Spleen (tissue), 11 donors: Measurements from ENCODE around the gene ITPR2. TPM values are rescaled to one million over a fixed set of nuclear protein-coding genes. Genes with fewer than 3 reads are reported as not detected.
"Not testable (repeated sequence)": the region's sequence is repeated elsewhere in the genome, so short reads cannot be mapped to it uniquely, and the experiment has no call there.

ENCODE experiments used
- DNase-seq: peaks from one replicate; pipeline ENCODE4 v3.0.0-alpha.2; 2020
- H3K27ac ChIP-seq, 8 donors: fragments of 200-600 bp; sonication (generic) in 7 of 8; 1 replicate in 4 of 8; 2 replicates in 4 of 8; pipeline versions ENCODE4 v1.5.0 to v1.8.0; 2016 to 2021; ENCODE audit warnings: inconsistent platforms in 4 of 8, mild to moderate bottlenecking in 4 of 8, moderate library complexity in 1 of 8
- H3K27me3 ChIP-seq, 7 donors: fragments of 200-600 bp; sonication (generic) in 6 of 7; replicated peaks in 1 of 7; 1 replicate in 4 of 7; 2 replicates in 3 of 7; pipeline versions ENCODE4 v1.5.0 to v1.8.0; 2016 to 2021; ENCODE audit warnings: inconsistent platforms in 3 of 7, mild to moderate bottlenecking in 1 of 7
- H3K36me3 ChIP-seq, 6 donors: fragments of 200-600 bp; sonication (generic) in 5 of 6; 1 replicate in 4 of 6; 2 replicates in 2 of 6; pipeline versions ENCODE4 v1.5.0 to v1.8.0; 2016 to 2021; ENCODE audit warnings: inconsistent platforms in 2 of 6
- H3K4me1 ChIP-seq, 6 donors: fragments of 200-600 bp; sonication (generic) in 5 of 6; 1 replicate in 3 of 6; 2 replicates in 3 of 6; pipeline versions ENCODE4 v1.5.0 to v1.8.0; 2016 to 2021; ENCODE audit warnings: inconsistent platforms in 3 of 6
- H3K4me3 ChIP-seq, 8 donors: fragments of 200-600 bp; sonication (generic) in 7 of 8; 1 replicate in 4 of 8; 2 replicates in 4 of 8; pipeline versions ENCODE4 v1.5.0 to v1.8.0; 2016 to 2021; ENCODE audit warnings: inconsistent platforms in 4 of 8, mild to moderate bottlenecking in 4 of 8, moderate library complexity in 2 of 8
- H3K9me3 ChIP-seq, 8 donors: fragments of 200-600 bp; sonication (generic) in 7 of 8; 1 replicate in 4 of 8; 2 replicates in 4 of 8; pipeline versions ENCODE4 v1.5.0 to v1.8.0; 2016 to 2021; ENCODE audit warnings: inconsistent platforms in 4 of 8
- CTCF ChIP-seq, 11 experiments: fragments of 200-600 bp in 7 of 11; fragments of 450-650 bp in 4 of 11; sonication (generic) in 4 of 11; IDR thresholded peaks in 8 of 11; conservative IDR thresholded peaks in 3 of 11; 1 replicate in 7 of 11; 2 replicates in 4 of 11; pipeline versions ENCODE4 v1.4.0 to v1.8.0; 2016 to 2021; ENCODE audit warnings: antibody characterized with exemption in 11 of 11, inconsistent platforms in 4 of 11, mild to moderate bottlenecking in 1 of 11
- POLR2A ChIP-seq, 3 donors: fragments of 450-650 bp; IDR thresholded peaks; one replicate each; pipeline ENCODE4 v1.5.1; 2017; ENCODE audit warnings: antibody characterized with exemption in 3 of 3, mild to moderate bottlenecking in 1 of 3
- POLR2AphosphoS5 ChIP-seq, 3 donors: sonication (generic); formaldehyde crosslinking; IDR thresholded peaks; one replicate each; pipeline ENCODE4 v1.5.1; 2017; ENCODE audit warnings: antibody characterized with exemption in 3 of 3
- WGBS, 5 donors: extraction: QIAGEN DNeasy Blood & Tissue Kit in 3 of 5; methylation state at CpG; one replicate each; pipeline versions ENCODE4 v1.1.5 to v1.1.7; 2013 to 2018; 5-methylcytosine and 5-hydroxymethylcytosine counted together
- intact Hi-C: fragments of 100-400 bp; cut with DNase I; formaldehyde crosslinking; loops from one replicate; pipeline ENCODE4 v1.15.0; 2023; ENCODE audit warnings: low total_unique reads
- polyA plus RNA-seq, 3 donors: library from polyadenylated mRNA; stranded (reverse); fragments of 200-250 nt; gene quantifications; one replicate each; pipeline ENCODE4 v1.2.1, GENCODE V29; 2013
- total RNA-seq, 7 donors: library from RNA; depleted of rRNA in 3 of 7; stranded (reverse); fragments of >200 nt in 3 of 7; fragmentation: NEBNext Ultra II Directional in 4 of 7; extraction: Animal tissue kit (Norgen Biotek cat#: 25700) in 4 of 7; gene quantifications; one replicate each; pipeline versions ENCODE4 v1.1.0 to v1.2.1, GENCODE V29; 2016 to 2021
- donor health status: healthy with polysubstance abuse.
- donor health status: DM: no; HTN: no; CAD: no; lungs with moderate emphysema.
- donor health status: DM: no; HTN: no; CAD: no.
- donor health status: Bipolar disorder and iron deficiency.
- donor health status: healthy.
- donor health status: DM: no; HTN: no; CAD: no.
- donor health status: DM: yes; HTN: yes; CAD: no.

Gene ITPR2
- total and polyA plus RNA-seq, 10 donors, result 3.2 to 105 (median 60.4) TPM

GRCh38 chr12:26431211-26431610, 401.8 kb downstream of the ITPR2 start:
- DNase-seq, result no peak
- Histone ChIP-seq H3K27me3 (no peaks in the 10 kb centered on the region), H3K4me3 (no peak overlapping the region), H3K9me3 (no peaks in the 10 kb centered on the region), H3K27ac (no peak overlapping the region), H3K4me1 (no peaks in the 10 kb centered on the region), H3K36me3 (peaks cover 0 to 7% (median 3%) of the 10 kb centered on the region in 6 donors)
- intact Hi-C loops, result no loop called here
- TF ChIP-seq POLR2A (IDR thresholded peaks at IDR 0.05) (no peak), POLR2AphosphoS5 (IDR thresholded peaks at IDR 0.05) (no peak), CTCF (IDR thresholded peaks at IDR 0.05 in 8 of 11, conservative IDR thresholded peaks at IDR 0.05 in 3 of 11) (no peak)
- WGBS, 5 donors, result 35 to 40% (median 38%) methylated on average over 3 of the region's 3 CpGs

GRCh38 chr12:26430596-26430995, 402.4 kb downstream of the ITPR2 start:
- H3K36me3 ChIP-seq, DNase-seq, H3K27ac ChIP-seq, H3K4me3 ChIP-seq, H3K27me3 ChIP-seq, intact Hi-C loops, H3K9me3 ChIP-seq, H3K4me1 ChIP-seq: not testable (repeated sequence)

- no peaks in the 10 kb centered on the region for H3K27me3 ChIP-seq
- intact Hi-C loops, result no loop called here
- WGBS, 5 donors, result 91 to 98% (median 92%) methylated on average over 2 of the region's 2 CpGs
- H3K4me3 ChIP-seq, result no peak overlapping the region
- H3K27ac ChIP-seq, result no peak overlapping the region
- peaks cover 0 to 14% (median 3%) of the 10 kb centered on the region in 6 donors for H3K36me3 ChIP-seq
- no peak for TF ChIP-seq POLR2AphosphoS5 (IDR thresholded peaks at IDR 0.05)
- TF ChIP-seq CTCF (IDR thresholded peaks at IDR 0.05 in 8 of 11, conservative IDR thresholded peaks at IDR 0.05 in 3 of 11), result no peak
- TF ChIP-seq POLR2A (IDR thresholded peaks at IDR 0.05), result no peak
- no peaks in the 10 kb centered on the region for H3K9me3 ChIP-seq
- DNase-seq, result no peak
- H3K4me1 ChIP-seq, result no peaks in the 10 kb centered on the region
Measured at GRCh38 chr12:26429070-26429691, 403.8 kb downstream of the ITPR2 start.

- WGBS, 5 donors, result 86 to 94% (median 91%) methylated on average over 2 of the region's 2 CpGs
- no peak for TF ChIP-seq POLR2AphosphoS5 (IDR thresholded peaks at IDR 0.05)
- no peak for TF ChIP-seq POLR2A (IDR thresholded peaks at IDR 0.05)
- no peak for TF ChIP-seq CTCF (IDR thresholded peaks at IDR 0.05 in 8 of 11, conservative IDR thresholded peaks at IDR 0.05 in 3 of 11)
- H3K4me3 ChIP-seq, result no peak overlapping the region
- no peaks in the 10 kb centered on the region for H3K9me3 ChIP-seq
- no peak overlapping the region for H3K27ac ChIP-seq
- H3K36me3 ChIP-seq, result peaks cover 0 to 14% (median 3%) of the 10 kb centered on the region in 6 donors
- H3K27me3 ChIP-seq, result no peaks in the 10 kb centered on the region
- intact Hi-C loops, result no loop called here
- DNase-seq, result no peak
- no peaks in the 10 kb centered on the region for H3K4me1 ChIP-seq
Measured at GRCh38 chr12:26428420-26428819, 404.6 kb downstream of the ITPR2 start.

GRCh38 chr12:26426652-26427051, 406.3 kb downstream of the ITPR2 start:
- DNase-seq, result no peak
- TF ChIP-seq CTCF (IDR thresholded peaks at IDR 0.05 in 8 of 11, conservative IDR thresholded peaks at IDR 0.05 in 3 of 11) (no peak), POLR2AphosphoS5 (IDR thresholded peaks at IDR 0.05) (no peak), POLR2A (IDR thresholded peaks at IDR 0.05) (no peak)
- H3K27ac ChIP-seq, result no peak overlapping the region
- peaks cover 0 to 14% (median 0%) of the 10 kb centered on the region in 6 donors for H3K36me3 ChIP-seq
- WGBS, 5 donors, result 92 to 99% (median 97%) methylated on average over 1 of the region's 1 CpG
- no peaks in the 10 kb centered on the region for H3K27me3 ChIP-seq
- H3K4me3 ChIP-seq, result no peak overlapping the region
- H3K4me1 ChIP-seq, result no peaks in the 10 kb centered on the region
- no peaks in the 10 kb centered on the region for H3K9me3 ChIP-seq
- intact Hi-C loops, result no loop called here
